GM04503 (cell line): Measurements from ENCODE around the gene NIPAL4.

Source experiments
- DNase-seq: peaks from one replicate; pipeline ENCODE4 v3.0.0-alpha.2; 2012; ENCODE audit warnings: low read depth

The NIPAL4 gene

DNA sequence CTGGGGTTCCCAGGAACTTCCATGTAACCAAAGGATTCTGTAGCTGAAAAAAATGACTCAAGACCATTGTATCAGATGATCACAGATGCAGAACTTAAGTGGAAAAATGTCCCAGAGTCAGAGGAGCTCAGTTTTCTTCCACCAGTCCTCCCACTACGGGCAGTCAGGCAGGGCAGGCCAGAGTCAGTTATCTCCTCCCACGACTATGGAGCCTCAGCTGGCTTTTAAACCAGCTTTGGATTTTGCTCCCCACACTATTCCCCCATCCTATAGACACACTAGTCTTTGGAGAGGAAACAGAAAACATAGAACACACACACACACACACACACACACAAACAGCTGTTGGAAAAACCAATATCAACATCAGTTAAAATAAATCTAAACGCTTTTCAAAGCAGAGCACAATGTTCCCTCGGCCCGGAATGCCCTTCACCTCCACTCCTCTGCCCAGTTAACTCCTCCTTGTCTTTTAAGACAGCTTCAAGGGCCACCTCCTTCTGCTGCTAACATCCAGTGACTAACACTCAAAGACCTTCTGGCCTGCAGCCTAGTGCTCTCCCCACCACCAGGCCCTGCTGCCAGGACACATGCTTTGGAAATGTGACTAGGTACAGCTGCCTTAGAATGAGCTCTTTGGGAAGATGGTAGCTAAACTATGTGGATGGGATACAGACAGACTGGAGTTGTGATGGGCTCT is 56.8 kb downstream of the NIPAL4 start:
- DNase-seq = peak; percentile 84

DNA sequence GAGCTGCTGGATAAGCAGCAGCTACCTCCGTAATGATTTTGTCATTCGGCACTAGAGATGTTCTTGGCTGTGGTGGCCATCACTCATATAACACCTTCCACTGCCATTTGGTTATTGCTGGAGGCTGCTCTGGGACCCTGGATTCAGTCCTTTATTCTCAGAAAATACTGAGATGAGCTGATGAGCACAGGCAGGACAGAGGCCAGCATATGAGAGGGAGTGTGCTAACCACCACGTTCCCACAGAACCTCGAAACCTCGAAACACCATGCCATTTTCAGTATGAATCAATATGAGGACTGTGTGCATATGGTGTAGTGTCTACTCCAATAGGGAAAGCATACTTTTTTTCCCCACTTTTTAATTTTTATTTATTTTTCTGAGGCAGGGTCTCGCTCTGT is 59.0 kb downstream of the NIPAL4 start:
- DNase-seq = no peak

DNA sequence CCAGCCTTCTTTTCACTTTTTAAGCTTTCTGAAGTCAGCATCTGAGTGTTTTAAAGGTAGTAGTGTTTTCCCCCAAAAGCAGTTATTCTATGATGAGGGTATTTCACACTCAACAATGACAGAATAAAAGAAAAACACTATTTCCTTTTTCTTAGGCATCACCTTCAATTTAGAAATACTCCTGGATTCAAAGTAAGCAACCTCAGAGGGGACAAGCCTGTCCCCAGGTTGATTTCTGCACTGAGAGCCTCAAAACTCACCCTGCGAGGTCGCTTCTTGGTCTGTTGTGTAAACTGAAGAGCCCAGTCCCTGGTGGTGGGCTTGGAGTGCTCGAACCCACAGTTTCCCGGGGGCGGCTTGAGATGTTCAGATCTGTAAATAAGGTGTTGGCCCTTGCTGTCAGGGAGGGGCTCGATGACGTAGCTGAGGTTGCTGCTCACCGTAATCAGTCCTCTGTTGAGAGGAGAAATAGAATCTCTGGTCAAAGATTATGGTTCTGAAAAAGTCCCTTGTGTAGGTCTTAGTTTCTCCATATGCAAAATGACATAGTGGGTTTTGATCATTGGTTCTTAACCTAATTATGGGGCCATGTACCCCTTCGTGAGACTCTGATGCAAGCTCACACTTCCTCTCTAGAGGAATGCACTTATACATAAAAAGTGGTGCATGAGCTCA is 59.7 kb downstream of the NIPAL4 start:
- DNase-seq = no peak

DNA sequence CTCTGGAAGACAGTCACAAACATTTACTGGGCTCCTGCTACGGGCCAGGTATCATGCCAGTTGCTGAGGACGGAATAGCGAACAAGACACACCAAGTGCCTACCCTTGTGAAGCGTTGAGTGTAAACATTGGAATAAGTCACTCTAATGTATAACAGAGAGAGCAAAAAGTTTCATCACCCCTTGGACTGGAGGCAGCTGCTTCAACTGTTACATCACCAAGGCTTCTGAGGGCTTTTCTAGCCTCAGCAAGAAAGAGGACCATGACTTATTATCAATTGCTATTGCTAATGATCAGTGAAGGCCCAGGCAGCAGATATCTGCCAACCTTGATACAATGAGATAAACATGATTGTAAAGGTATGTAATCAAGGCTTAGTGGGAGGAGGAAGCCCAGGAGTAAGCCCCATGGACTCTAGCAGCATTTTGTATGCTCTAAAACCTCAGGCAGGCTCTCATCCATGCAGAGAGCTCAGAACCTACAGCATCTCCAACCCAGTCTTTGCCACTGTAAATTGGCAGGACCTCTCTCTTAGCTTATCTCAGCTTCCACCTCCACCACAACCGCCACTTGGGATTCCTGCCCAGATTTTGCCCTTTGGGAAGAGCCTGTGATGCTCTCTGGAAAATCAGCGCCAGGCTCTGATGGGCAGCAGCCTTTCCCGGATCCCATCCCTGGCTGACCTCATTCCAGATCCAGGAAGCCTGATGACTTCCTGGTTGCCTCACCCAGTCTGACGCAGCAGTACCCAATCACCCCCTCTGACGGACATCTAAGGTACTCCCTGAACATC is 61.1 kb downstream of the NIPAL4 start:
- no peak for DNase-seq

DNA sequence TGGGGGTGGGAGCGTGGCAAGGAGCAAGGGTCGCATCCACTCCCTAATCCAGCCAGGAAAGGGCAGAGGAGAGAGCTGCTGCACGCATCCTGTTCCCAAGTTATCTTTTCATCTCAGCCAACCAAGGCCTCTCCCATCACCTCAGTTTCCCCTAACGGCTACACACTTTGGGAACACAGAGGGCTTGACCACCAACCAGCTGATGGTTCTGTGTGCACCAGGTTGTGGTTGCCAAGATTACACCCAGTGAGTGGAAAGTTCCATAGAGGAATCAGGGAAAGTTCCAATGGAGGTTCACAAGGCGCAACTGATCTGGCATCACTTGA is 61.7 kb downstream of the NIPAL4 start:
- no peak for DNase-seq

DNA sequence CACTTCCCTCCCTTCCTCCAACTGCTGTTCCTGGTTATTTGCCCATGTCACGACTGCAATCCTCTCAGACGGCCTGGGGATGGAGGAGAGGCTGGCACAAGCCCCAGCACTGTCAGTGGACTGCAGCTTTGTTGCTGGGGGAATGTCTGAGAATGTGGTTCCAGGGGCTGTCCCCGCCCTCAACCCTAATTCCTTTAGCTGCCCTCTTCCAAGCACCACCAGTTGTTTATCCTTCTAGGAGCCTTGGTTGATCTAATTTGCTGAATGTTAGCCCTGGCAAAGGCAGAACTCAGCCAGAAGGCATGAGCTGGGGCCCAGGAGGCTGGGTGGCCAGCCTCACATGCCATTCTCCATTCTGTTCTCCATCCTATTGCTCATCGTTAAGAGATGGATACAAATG is 64.0 kb downstream of the NIPAL4 start:
- DNase-seq = no peak
